CD4-positive, alpha-beta T cell treated with Interleukin-17A for 4 hours (primary cell): Measurements from ENCODE around the gene TPK1.
"Not testable (repeated sequence)": the region's sequence is repeated elsewhere in the genome, so short reads cannot be mapped to it uniquely, and the experiment has no call there.

ENCODE experiments used
- DNase-seq: peaks from one replicate; pipeline ENCODE4 v3.0.0-alpha.2; 2020; ENCODE audit warnings: mixed read lengths

The TPK1 gene

GRCh38 chr7:144596953-144597352 is 238.9 kb downstream of the TPK1 start:
- DNase-seq, result no peak

DNA sequence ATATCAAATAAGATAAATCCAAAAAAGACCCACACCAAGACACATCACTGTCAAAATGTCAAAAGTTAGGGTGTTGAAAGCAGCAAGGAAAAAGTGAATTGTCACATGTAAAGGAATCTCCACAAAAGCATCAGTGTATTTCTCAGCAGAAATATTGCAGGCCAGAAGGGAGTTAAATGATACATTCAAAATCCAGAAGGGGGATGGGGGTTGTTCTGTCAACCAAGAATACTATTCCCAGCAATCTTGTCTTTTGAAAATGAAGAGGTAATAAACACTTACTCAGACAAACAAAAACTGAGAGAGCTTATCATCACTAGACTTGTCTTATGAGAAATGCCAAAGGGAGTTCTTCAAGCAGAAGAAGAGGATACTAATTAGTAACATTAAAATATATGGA is 241.3 kb downstream of the TPK1 start:
- DNase-seq, result no peak

- no peak for DNase-seq
Observed at GRCh38 chr7:144588559-144589051, 247.2 kb downstream of the TPK1 start.

DNA sequence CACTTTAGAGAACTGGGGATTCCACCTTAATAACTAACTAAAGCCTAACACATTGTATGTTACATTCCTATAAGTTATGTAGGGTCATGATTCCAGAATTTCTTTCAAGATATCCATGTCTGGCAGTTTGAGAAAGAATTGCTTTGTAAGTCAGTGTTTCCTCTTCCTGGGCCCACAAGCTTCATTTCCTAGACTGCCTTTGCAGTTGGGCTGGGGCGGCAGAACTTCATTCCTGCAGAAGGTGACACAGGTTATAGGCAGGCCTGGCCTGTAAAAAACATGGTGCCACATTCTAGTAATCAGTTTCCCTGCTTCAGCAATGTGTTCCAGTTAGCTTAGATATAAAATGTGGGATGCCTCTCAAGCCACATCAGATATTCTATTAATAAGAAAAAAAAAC is 248.2 kb downstream of the TPK1 start:
- no peak for DNase-seq

DNA sequence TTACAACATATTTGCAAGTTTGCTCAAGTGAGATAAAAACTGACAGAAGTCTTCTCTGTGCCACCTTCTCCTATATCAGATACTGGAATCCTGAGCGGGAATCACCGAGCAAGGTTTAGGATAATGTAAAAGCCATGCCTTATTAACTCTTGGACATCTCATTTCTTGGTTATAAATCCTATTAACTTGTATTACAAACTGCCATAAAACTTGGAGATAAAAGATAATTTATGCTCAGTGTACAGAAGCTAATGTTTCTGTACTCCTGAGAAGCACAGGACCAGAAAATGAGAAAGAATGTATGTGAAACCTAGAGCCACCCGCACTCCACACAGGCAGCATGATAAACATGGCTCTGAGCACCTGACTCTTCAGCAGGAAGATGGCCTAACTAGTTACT is 251.1 kb downstream of the TPK1 start:
- DNase-seq, result no peak

- DNase-seq, result no peak
Observed at GRCh38 chr7:144579687-144580086, 256.2 kb downstream of the TPK1 start.

DNA sequence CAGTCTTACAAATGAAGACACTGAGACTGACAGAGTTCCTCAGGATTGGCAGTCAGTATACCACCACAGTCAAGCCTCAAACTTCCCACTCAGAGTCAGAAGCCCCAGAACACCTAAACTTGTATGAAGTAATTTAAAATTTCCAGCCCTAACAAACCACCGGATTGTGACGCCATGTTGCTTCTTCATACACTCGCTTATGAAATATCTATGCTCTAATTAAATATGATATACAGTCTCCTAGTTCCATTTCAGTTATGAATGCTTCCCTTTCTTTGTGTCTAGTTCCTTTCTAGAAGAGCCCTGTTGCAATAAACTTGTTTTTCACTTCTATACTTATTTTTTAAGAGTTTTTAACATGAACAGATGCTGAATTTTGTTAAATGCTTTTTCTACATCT is 260.4 kb downstream of the TPK1 start:
- no peak for DNase-seq

DNA sequence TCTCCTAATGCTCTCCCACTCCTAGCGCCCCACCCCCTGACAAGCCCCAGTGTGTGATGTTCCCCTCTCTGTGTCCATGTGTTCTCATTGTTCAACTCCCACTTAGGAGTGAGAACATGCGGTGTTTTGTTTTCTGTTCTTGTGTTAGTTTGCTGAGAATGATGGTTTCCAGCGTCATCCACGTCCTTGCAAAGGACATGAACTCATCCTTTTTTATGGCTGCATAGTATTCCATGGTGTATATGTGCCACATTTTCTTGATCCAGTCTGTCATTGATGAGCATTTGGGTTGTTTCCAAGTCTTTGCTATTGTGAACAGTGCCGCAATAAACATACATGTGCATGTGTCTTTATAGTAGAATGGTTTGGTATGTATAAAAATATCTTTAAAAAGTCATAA is 261.1 kb downstream of the TPK1 start:
- not testable (repeated sequence) for DNase-seq

DNA sequence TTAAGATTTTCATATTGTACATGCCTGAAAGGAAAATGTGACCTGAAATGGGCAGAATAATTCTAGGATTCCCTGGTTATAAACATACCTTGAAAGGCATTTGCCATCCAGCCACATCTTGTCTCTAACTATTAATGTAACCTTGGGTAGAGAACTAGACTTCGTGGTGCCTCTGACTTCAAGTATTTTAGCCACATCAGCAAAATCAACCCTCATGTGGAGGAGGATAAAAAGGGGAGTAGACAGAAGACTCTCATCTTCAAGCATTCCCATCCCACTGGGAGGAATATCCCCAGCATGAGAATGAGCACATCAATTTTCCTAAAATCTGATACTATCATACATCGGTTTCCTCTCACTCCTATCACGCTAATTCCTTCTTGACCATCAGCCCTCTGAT is 267.6 kb downstream of the TPK1 start:
- no peak for DNase-seq

DNA sequence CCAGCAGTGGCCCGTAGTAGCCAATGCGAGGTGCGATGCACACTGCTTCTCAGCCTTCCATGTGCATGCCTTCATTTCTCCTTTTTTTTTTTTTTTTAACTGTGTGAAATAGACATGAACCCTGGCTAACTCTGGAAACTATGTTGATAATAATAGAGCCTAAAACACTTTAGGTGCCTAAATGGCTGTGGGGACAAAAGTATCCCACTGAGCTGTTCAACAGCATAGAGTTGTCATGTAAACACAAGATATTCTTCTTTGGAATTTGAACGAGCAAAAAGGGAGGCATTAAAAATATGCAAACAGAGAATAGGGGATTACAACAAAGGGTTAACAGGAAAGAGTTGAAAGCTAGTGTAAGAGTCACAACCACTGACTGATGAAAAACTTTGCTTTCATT is 270.3 kb downstream of the TPK1 start:
- no peak for DNase-seq

- DNase-seq, result no peak
Observed at GRCh38 chr7:144549861-144550260, 286.0 kb downstream of the TPK1 start.

DNA sequence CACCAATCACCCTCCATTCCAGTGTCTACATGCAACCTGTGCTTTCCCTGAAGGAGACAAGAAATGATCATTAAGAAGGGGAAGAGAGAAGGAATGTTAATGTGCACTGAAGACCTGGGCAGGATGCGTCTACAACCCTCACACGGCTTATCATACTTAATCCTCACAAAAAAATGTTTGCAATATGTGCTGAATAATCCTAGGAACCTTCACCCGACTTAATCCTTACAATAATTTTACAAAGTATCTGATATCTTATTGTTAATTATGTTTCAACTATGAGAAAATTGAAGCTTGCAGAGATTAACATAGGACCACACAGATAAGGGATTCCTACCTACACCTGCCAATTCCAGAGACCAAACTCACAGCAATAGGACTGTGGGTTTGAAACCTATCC is 287.3 kb downstream of the TPK1 start:
- DNase-seq, result no peak

DNA sequence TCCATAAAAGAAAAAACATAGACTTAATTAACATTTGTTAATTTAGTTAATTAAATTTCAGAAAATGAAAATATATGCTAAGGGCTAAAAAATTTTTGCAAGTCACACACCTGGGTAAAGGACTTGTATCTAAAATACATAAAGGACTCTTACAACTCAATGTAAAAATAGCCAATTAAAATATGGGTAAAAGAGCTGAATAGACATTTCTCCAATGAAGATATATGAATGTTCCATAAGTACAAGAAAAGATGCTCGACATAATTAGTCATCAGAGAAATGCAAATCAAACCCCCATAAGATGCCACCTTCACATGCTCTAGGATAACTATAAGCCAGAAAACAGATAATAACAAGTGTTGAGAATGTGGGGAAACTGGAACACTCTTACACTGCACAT is 288.0 kb downstream of the TPK1 start:
- DNase-seq, result no peak

DNA sequence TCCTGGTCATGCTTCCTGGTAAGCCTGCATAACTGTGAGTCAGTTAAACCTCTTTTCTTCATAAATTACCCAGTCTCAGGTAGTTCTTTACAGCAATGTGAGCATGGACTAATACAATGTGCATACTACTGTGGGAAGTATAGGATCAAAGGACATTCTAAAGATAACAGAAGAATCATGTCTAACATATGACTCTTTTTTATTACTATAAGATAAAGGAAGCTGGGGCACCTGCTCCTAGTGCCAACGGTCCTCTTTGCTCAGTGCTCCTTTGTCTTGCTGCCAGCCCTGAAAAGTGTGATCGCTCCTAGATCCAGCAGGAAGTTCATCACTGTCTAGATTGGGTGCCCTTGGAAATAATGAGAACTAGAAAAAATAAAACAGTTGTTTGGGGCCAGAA is 289.1 kb downstream of the TPK1 start:
- no peak for DNase-seq

DNA sequence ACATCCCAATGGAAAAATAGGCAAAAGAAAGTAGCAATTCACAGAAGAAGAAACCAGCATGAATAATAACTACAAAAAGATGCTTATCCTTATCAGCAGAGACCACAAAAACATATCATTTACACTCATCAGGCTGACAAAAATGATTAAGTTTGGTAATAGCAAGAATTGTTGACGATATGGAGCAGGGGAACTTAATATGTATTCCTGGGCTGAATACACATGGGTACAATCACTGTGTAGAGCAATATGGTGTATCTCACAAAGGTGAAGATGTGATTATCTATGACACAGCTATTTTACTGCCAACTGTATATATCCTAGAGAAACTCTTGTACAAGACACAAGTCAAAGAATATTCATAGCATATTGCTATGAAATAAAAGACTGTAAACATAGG is 290.5 kb downstream of the TPK1 start:
- DNase-seq, result no peak

- DNase-seq, result no peak
Observed at GRCh38 chr7:144534655-144535395, 301.0 kb downstream of the TPK1 start.

GRCh38 chr7:144534196-144534595 is 301.7 kb downstream of the TPK1 start:
- DNase-seq, result no peak

DNA sequence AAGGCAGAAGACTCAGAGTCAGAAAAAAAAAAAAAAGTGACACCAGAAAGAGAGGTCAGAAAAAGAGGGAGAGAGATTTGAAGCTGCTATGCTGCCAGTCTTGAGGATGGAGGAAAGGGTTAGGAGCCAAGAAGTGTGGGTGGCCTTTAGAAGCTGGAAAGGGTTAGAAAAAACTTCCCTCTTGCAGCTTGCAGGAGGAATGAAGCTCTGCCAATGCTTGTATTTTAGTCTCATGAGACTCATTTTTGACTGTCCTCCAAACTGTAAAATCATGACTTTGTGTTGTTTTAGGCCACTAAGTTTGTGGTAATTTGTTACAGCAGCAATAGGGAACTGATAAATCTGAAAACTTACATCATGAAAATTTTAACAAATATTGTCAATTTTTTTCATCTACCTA is 304.7 kb downstream of the TPK1 start:
- no peak for DNase-seq

DNA sequence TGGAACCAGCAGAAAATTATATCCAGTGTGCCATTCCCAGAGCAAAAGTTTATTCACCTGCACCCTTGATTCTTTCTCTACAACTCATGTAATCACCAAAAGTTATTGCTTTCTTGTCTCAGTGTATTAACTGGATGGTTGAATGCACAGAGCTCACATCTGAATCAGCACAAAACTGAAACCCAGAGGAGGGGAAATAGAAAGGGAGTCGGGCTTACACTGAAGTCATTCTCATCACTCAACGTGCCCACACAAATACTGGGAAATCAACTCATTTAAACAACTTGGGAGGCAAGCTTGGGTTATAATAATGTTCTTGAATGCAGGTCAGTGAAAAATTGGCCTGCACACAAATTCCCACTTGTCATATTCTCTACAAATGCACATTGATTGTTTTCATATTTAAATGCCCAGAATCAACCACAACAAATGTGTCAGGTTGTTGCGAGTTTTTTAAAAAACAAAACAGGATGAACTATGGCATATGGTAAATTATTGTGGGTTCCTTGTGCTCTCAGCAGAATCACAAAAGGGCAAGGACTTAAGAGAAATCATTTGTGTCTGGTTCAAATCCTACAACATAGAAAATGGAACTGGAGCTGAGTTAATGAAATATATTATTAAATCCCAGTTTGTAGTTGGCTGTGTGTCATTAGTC is 306.5 kb downstream of the TPK1 start:
- no peak for DNase-seq

GRCh38 chr7:144528536-144529045 is 307.3 kb downstream of the TPK1 start:
- no peak for DNase-seq

GRCh38 chr7:144527051-144527471 is 308.8 kb downstream of the TPK1 start:
- DNase-seq, result no peak

DNA sequence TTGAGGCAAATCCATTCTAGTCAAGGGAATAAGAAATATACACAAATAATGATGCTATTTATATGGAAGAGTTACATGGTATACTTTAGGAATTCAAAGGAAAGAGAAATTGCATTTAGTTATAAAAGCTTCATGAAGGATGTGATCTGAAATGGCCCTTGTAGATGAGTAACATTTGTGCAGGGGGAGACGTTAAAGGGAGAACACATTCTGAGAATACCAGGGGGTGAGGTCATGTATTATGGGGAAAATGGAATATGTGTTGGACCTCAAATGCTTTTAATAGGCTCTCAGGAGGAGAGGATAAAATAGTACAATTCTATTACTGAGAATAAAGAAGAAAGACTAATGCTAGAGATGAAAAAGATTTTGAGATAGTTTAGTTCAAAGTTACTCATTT is 309.9 kb downstream of the TPK1 start:
- no peak for DNase-seq

GRCh38 chr7:144524271-144524670 is 311.6 kb downstream of the TPK1 start:
- no peak for DNase-seq

GRCh38 chr7:144523621-144524020 is 312.2 kb downstream of the TPK1 start:
- no peak for DNase-seq
